Hepatocyte (in vitro differentiated cells): Measurements from ENCODE around the gene KRTAP29-1. TPM values are rescaled to one million over a fixed set of nuclear protein-coding genes. Genes with fewer than 3 reads are reported as not detected.

Experiments used
- DNase-seq: peaks from one replicate; pipeline ENCODE4 v3.0.0-alpha.2; 2016; ENCODE audit warnings: low spot score
- H2AFZ ChIP-seq: fragments of 200-600 bp; sonication (generic); 2 replicates; pipeline ENCODE4 v1.6.0; 2016; ENCODE audit warnings: antibody characterized with exemption, mild to moderate bottlenecking
- H3K27ac ChIP-seq: fragments of 200-600 bp; sonication (generic); 2 replicates; pipeline ENCODE4 v1.5.1; 2016; ENCODE audit warnings: mild to moderate bottlenecking
- H3K27me3 ChIP-seq: fragments of 200-600 bp; sonication (generic); 2 replicates; pipeline ENCODE4 v1.6.1; 2016
- H3K36me3 ChIP-seq: fragments of 200-600 bp; sonication (generic); replicated peaks from 2 replicates; pipeline ENCODE4 v1.5.1; 2016; ENCODE audit warnings: low read depth; ENCODE audit not compliant: insufficient read depth
- H3K4me1 ChIP-seq: fragments of 200-600 bp; sonication (generic); 2 replicates; pipeline ENCODE4 v1.5.1; 2016; ENCODE audit warnings: mild to moderate bottlenecking, moderate library complexity; ENCODE audit not compliant: insufficient read depth
- H3K4me2 ChIP-seq: fragments of 200-600 bp; sonication (generic); 2 replicates; pipeline ENCODE4 v1.6.0; 2016
- H3K4me3 ChIP-seq: fragments of 200-600 bp; sonication (generic); 2 replicates; pipeline ENCODE4 v1.5.1; 2016; ENCODE audit warnings: mild to moderate bottlenecking
- H3K79me2 ChIP-seq: fragments of 200-600 bp; sonication (generic); 2 replicates; pipeline ENCODE4 v1.6.0; 2017; ENCODE audit warnings: mild to moderate bottlenecking
- H3K9me2 ChIP-seq: fragments of 200-600 bp; sonication (generic); replicated peaks from 2 replicates; pipeline ENCODE4 v1.6.0; 2017; ENCODE audit warnings: mild to moderate bottlenecking; ENCODE audit not compliant: insufficient read depth
- H3K9me3 ChIP-seq: fragments of 200-600 bp; sonication (generic); 2 replicates; pipeline ENCODE4 v1.5.1; 2016; ENCODE audit warnings: low read depth, mild to moderate bottlenecking
- H4K20me1 ChIP-seq: fragments of 200-600 bp; sonication (generic); 2 replicates; pipeline ENCODE4 v1.6.0; 2016; ENCODE audit warnings: mild to moderate bottlenecking; ENCODE audit not compliant: insufficient read depth, poor library complexity, severe bottlenecking
- CTCF ChIP-seq: fragments of 200-600 bp; sonication (generic); IDR thresholded peaks from 2 replicates; pipeline ENCODE4 v1.5.1; 2016; ENCODE audit warnings: antibody characterized with exemption, mild to moderate bottlenecking; ENCODE audit not compliant: poor library complexity
- EZH2 ChIP-seq: fragments of 200-600 bp; sonication (generic); IDR thresholded peaks from 2 replicates; pipeline ENCODE4 v1.6.1; 2016; ENCODE audit warnings: antibody characterized with exemption, mild to moderate bottlenecking, borderline replicate concordance
- EZH2phosphoT487 ChIP-seq: fragments of 200-600 bp; sonication (generic); IDR thresholded peaks from one replicate; pipeline ENCODE4 v1.6.1; 2018; ENCODE audit warnings: antibody characterized with exemption, mild to moderate bottlenecking, low read depth, moderate library complexity; ENCODE audit not compliant: unreplicated experiment, severe bottlenecking
- WGBS: methylation state at CpG from one replicate; pipeline ENCODE4 v1.1.6; 2016; ENCODE audit warnings: low lambda C conversion rate; ENCODE audit errors: missing lambda C conversion rate; 5-methylcytosine and 5-hydroxymethylcytosine counted together
- polyA plus RNA-seq: library from polyadenylated mRNA; unstranded; fragments of >200 nt; fragmentation: Nextera tagmentation; extraction: Ambion mirVana; gene quantifications from 2 replicates; pipeline ENCODE4 v1.2.1, GENCODE V29; 2016
- total RNA-seq: library from RNA; depleted of rRNA; stranded (reverse); fragments of >200 nt; gene quantifications from 2 replicates; pipeline ENCODE4 v1.2.3, GENCODE V29; 2014

Gene KRTAP29-1
- total and polyA plus RNA-seq, 2 experiments from 2014 or later: not detected

GRCh38 chr17:41332239-41332638 is 29.6 kb upstream of the KRTAP29-1 start:
- no peak for DNase-seq
- H2AFZ ChIP-seq: no peak overlapping the region
- no peak overlapping the region for H3K4me3 ChIP-seq
- H3K4me2 ChIP-seq: no peak overlapping the region
- H3K79me2 ChIP-seq: no peaks in the 10 kb centered on the region
- no peaks in the 10 kb centered on the region for H3K4me1 ChIP-seq
- no peaks in the 10 kb centered on the region for H4K20me1 ChIP-seq
- 93% methylated on average over 2 of the region's 2 CpGs for WGBS
- no peaks in the 10 kb centered on the region for H3K9me2 ChIP-seq
- H3K27me3 ChIP-seq: no peaks in the 10 kb centered on the region
- no peaks in the 10 kb centered on the region for H3K9me3 ChIP-seq
- no peak overlapping the region for H3K27ac ChIP-seq
- TF ChIP-seq EZH2: no peak
- TF ChIP-seq EZH2phosphoT487: no peak
- TF ChIP-seq CTCF: no peak
- H3K36me3 ChIP-seq: no peaks in the 10 kb centered on the region

DNA sequence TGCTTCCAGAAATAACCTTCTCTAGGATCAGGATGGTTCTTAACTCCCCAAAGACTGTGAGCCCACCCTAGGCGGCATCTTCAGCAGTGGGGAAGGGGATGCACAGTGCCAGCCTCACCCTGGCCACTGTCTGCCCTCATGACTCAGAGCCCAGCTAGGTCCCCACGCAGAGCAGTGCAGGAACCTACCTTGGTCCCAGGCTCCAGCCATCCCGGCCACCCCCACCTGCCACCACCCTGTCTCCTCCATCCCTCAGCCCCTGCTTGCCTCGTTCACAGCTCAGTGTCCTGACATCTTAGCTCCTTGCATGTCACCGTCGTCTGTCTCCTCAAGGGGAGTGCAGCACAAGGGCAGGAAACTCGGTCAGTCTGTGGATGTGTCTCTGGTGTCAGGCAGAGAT is 29.0 kb upstream of the KRTAP29-1 start:
- WGBS: 85% methylated on average over 6 of the region's 7 CpGs
- DNase-seq: no peak
- no peak overlapping the region for H2AFZ ChIP-seq
- no peak overlapping the region for H3K27ac ChIP-seq
- no peak overlapping the region for H3K4me3 ChIP-seq
- H3K4me2 ChIP-seq: no peak overlapping the region
- no peaks in the 10 kb centered on the region for H3K36me3 ChIP-seq
- no peaks in the 10 kb centered on the region for H3K79me2 ChIP-seq
- H3K4me1 ChIP-seq: no peaks in the 10 kb centered on the region
- TF ChIP-seq CTCF (no peak), EZH2phosphoT487 (no peak), EZH2 (no peak)
- no peaks in the 10 kb centered on the region for H4K20me1 ChIP-seq
- no peaks in the 10 kb centered on the region for H3K27me3 ChIP-seq
- H3K9me2 ChIP-seq: no peaks in the 10 kb centered on the region
- no peaks in the 10 kb centered on the region for H3K9me3 ChIP-seq

DNA sequence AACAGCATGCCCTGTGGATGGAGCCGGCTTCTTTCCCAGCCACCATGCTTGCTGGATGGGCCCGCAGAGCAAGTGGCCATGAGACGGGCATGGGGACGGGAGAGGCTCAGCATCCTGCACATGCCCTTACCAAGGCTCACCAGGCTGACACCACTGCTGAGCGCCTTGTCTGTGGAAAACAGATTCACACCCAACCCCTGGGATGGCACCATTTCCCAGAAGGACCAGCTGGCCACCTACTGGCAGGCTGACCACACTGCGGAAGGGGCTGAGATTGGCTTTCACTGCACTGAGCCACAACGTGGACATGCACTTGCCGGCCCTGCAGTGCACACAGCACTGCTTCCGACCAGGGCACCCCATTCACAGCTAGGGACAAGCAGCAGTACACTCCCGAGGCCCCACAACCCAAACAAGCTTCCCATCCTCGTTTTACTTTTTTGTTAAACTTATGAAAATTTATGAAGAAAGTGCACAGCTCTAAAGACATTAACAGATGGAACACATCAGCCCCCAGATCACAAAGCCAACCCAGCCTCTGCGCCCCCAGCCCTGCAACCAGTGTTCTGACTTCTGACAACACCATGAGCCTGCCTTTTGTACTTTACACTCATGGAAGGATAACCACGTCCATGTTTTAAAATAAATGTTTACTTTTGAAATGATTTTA is 26.8 kb upstream of the KRTAP29-1 start:
- H3K4me2 ChIP-seq: no peak overlapping the region
- no peaks in the 10 kb centered on the region for H3K4me1 ChIP-seq
- no peak overlapping the region for H3K27ac ChIP-seq
- H4K20me1 ChIP-seq: no peaks in the 10 kb centered on the region
- DNase-seq: peak; percentile 72
- H3K27me3 ChIP-seq: no peaks in the 10 kb centered on the region
- no peaks in the 10 kb centered on the region for H3K9me3 ChIP-seq
- H3K9me2 ChIP-seq: no peaks in the 10 kb centered on the region
- 53% methylated on average over 13 of the region's 13 CpGs for WGBS
- peak; percentile 61 for TF ChIP-seq CTCF
- no peak for TF ChIP-seq EZH2
- H3K36me3 ChIP-seq: no peaks in the 10 kb centered on the region
- no peaks in the 10 kb centered on the region for H3K79me2 ChIP-seq
- H3K4me3 ChIP-seq: no peak overlapping the region
- H2AFZ ChIP-seq: no peak overlapping the region

- H2AFZ ChIP-seq: no peak overlapping the region
- DNase-seq: no peak
- H3K27me3 ChIP-seq: no peaks in the 10 kb centered on the region
- no peaks in the 10 kb centered on the region for H3K9me3 ChIP-seq
- no peaks in the 10 kb centered on the region for H3K9me2 ChIP-seq
- H3K4me3 ChIP-seq: no peak overlapping the region
- H3K4me1 ChIP-seq: no peaks in the 10 kb centered on the region
- H3K36me3 ChIP-seq: no peaks in the 10 kb centered on the region
- TF ChIP-seq CTCF (no peak), EZH2phosphoT487 (no peak), EZH2 (no peak)
- WGBS: 90% methylated on average over 7 of the region's 7 CpGs
- no peak overlapping the region for H3K27ac ChIP-seq
- no peaks in the 10 kb centered on the region for H4K20me1 ChIP-seq
- no peaks in the 10 kb centered on the region for H3K79me2 ChIP-seq
- H3K4me2 ChIP-seq: no peak overlapping the region
These were observed 25.6 kb upstream of the KRTAP29-1 start for GRCh38 chr17:41328207-41328606.
